GM18499 (cell line): ENCODE measurements around the gene ACBD7.

Experiments
- ATAC-seq: cut with Tn5 transposase; IDR thresholded peaks from one replicate; pipeline ENCODE4 v1.9.1; 2021; ENCODE audit warnings: moderate number of reproducible peaks; ENCODE audit not compliant: insufficient read depth, unreplicated experiment

ACBD7 gene

DNA sequence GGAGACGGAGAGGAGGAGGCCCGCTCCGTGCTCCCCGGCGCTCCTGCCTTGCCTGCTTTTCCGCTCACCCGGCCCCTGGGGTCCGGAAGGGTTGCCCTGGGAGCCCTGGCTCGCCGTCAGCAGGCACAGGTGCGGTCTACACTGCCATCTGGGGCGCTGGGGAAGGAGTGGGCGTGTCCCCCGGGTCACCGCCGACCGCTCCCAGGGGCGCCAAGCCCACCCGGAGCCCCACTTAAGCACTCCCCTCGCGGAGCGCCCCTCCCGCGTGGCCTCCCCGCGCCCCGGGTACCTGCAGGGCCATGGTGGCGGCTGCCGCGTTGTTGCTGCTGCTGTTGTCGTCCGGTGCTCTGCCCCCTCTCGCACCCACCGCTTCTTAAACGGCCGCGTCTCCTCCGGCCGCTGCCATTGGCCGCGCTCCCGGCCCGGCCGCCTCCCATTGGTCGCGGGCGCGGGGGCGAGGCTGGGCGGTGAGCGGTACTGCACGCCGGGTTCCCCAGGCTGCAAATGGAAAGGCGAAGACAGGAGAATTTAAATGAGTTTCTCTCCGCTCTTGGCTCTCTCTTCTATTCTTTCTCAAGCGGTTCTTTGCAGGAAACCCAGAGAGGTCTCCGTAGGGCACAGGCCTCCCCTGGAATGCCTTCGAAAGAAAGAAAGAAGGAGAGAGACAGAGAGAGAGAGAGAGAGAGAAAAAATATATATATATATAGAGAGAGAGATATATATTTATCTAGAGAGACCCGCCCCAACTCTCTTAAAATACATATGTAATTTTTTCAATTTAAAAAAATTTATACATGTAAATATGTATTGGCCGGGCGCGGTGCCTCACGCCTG is at the start of gene ACBD7:
TSS of gene ACBD7 (minus strand) at position 349 of the 834 bp plus-strand sequence. CDS start at position 301, 48 bp downstream.
- ATAC-seq = peak; percentile 68

- ATAC-seq = no peak
These were observed 49.1 kb upstream of the ACBD7 start for GRCh38 chr10:15137636-15138035.

DNA sequence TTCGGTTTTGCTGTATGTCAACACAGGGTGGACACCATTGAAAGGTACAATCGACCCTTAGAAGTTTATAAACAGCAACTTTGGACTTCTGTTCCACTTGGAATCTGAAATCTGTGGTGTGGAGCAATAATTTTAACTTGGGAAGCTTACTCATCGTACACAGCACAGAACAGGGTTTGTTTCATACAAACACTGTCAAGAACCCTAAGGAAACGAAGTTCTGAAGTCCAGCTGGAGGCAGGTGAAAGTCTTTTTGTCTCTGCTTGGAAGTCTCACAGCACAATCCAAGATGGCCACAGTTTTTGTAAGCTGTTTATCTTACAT is 48.4 kb upstream of the ACBD7 start:
- ATAC-seq = no peak

DNA sequence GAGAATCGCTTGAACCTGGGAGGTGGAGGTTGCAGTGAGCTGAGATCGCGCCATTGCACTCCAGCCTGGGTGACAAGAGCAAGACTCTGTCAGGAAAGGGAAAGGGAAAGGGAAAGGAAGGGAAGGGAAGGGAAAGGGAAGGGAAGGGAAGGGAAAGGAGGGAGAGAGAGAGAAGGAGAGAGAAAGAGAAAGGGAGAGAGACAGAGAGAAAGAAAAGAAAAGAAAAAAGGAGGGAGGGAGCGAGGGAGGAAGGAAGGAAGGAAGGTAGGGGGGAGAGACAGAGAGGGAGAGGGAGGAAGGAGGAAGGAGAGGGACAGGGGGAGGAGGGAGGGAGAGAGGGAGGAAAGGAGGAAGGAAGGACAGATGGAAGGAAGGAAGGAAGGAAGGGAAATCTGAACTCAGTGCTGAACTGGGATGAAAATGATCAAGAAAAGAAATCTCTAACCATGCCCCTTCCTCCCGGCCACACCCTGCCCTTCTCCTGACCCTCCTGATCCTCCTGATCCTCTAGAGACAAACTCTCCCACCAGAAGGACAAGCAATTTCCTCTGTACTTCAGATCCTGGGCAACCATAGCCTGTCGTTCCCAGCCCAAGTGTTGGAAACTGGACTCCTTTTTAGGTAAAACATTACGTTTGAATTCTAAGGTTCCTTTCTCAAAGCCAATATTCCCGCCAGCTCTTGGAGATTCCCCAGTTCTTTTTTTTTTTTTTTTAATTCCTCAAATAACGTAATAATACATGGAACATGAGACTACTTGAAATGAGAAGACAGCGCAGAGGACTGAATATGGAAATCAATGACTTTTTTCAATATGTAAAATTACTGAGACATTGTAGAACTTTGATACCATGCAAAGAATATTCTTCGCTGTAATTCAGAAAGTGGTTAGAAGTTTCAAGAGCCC is 47.8 kb upstream of the ACBD7 start:
- ATAC-seq = no peak

- ATAC-seq = no peak
These were observed 42.8 kb upstream of the ACBD7 start for GRCh38 chr10:15131330-15131729.

DNA sequence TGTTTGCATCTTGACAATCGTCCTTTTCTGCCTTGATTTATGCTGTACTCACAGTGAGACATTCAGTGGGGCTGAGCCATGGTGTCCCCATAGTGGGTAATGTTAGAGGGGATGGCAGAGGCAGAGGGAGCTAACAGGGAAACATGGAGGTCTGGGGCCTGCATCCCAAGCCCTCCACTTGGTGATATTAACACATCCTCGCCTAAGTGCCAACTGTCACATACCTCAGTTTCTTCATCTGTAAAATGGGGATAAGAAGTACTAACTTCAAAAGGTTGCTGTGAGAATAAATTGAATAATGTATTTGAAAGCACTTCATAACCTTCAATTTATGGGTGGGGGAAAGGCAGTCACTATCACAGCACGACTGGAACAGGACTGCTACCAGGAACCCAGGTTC is 36.3 kb upstream of the ACBD7 start:
- no peak for ATAC-seq

GRCh38 chr10:15124190-15124589 is 35.6 kb upstream of the ACBD7 start:
- no peak for ATAC-seq

GRCh38 chr10:15123749-15124184 is 35.2 kb upstream of the ACBD7 start:
- no peak for ATAC-seq

- peak; percentile 88 for ATAC-seq
These were observed 34.0 kb upstream of the ACBD7 start for GRCh38 chr10:15122477-15123030.

GRCh38 chr10:15121707-15122106 is 33.1 kb upstream of the ACBD7 start:
- no peak for ATAC-seq

- no peak for ATAC-seq
These were observed 31.9 kb upstream of the ACBD7 start for GRCh38 chr10:15120523-15120922.

DNA sequence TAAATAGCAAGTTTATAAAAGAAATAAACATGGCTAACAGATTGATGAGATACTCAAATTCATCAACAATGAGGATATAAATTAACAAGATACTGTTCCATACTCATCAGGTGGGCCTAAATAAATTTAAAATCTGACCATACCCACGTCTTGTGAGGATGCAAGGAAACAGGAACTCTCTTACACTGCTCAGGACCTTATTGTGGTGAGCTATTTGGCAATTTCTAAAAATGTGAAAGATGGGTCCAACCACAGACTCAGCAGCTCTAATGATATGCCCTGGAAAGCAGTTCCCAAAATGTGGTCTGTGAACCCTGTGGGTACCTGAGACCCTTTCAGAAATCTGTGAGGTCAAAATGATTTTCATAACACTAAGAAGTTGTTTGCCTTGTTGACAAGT is 30.0 kb upstream of the ACBD7 start:
- no peak for ATAC-seq

GRCh38 chr10:15116225-15116624 is 27.6 kb upstream of the ACBD7 start:
- ATAC-seq = no peak

- no peak for ATAC-seq
These were observed 25.2 kb upstream of the ACBD7 start for GRCh38 chr10:15113766-15114165.

- ATAC-seq = no peak
These were observed 24.1 kb upstream of the ACBD7 start for GRCh38 chr10:15112657-15113056.

- ATAC-seq = no peak
These were observed 17.9 kb upstream of the ACBD7 start for GRCh38 chr10:15106352-15107013.

DNA sequence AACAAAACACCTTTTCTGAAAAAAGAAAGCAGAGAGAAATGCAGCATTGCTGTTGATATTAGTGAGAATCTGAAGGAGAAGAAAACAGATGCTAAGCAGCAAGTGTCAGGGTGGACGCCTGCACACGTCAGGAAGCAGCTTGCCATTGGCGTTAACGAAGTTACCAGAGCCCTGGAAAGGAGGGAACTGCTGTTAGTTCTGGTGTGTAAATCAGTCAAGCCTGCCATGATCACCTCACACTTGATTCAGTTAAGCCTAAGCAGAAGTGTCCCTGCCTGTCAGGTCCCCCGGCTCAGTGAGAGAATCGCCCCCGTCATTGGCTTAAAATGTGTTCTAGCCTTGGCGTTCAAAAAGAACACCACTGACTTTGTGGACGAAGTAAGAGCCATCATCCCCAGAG is 14.9 kb upstream of the ACBD7 start:
- no peak for ATAC-seq

- no peak for ATAC-seq
These were observed 11.3 kb upstream of the ACBD7 start for GRCh38 chr10:15099886-15100285.

GRCh38 chr10:15097011-15097812 is 8.6 kb upstream of the ACBD7 start, which contains the start of gene RPP38:
Gene RPP38 (plus strand): TSS chr10:15097355. CDS start chr10:15103315, 5,960 bp downstream.
- ATAC-seq = peak; percentile 71

DNA sequence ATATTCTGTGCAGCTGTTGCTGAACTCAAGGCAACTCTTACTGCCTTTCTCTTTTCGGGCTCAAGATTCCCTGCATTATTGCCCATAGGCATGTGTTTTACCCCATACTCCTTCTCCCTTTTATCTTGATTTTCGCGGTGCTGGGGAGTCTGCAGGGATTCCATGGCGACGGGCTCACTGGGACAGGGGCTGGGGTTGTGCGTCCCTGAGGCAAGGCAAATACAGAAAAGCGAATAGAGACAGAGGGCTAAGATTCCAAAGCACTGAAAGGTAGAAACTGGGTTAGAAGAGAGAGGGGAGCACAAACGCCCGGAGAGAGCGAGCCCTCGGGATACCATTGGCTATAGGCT is 8.1 kb upstream of the ACBD7 start:
- ATAC-seq = peak; percentile 9
